Adrenal gland (tissue), 5 donors: Measurements from ENCODE around the gene SNRNP200.

Experiments
- CTCF ChIP-seq, 6 experiments: fragments of 450-650 bp in 4 of 6; fragments of 200-600 bp in 2 of 6; sonication (generic) in 1 of 6; IDR thresholded peaks; 1 replicate in 5 of 6; 2 replicates in 1 of 6; pipeline versions ENCODE4 v1.5.1 to v1.8.0; 2016 to 2021; ENCODE audit warnings: antibody characterized with exemption in 6 of 6, mild to moderate bottlenecking in 2 of 6, moderate library complexity in 1 of 6
- POLR2A ChIP-seq, 2 donors: fragments of 450-650 bp; IDR thresholded peaks; one replicate each; pipeline ENCODE4 v1.6.1; 2017; ENCODE audit warnings: antibody characterized with exemption in 2 of 2, mild to moderate bottlenecking in 2 of 2, moderate library complexity in 1 of 2
- donor health status: DM: no; HTN: no; CAD: no.

GRCh38 chr2:96258166-96259022 is 47.0 kb downstream of the SNRNP200 start:
- no peak for TF ChIP-seq CTCF (IDR thresholded peaks at IDR 0.05)
- TF ChIP-seq POLR2A (IDR thresholded peaks at IDR 0.05): peak in 1 of 2 donors; percentile 4
